Activated CD8-positive, alpha-beta memory T cell treated with anti-CD3 and anti-CD28 coated beads for 24 hours (primary cell): ENCODE results near the gene KIAA0319L.

ENCODE experiments used
- DNase-seq: peaks from one replicate; pipeline ENCODE4 v3.0.0-alpha.2; 2020

The KIAA0319L gene

DNA sequence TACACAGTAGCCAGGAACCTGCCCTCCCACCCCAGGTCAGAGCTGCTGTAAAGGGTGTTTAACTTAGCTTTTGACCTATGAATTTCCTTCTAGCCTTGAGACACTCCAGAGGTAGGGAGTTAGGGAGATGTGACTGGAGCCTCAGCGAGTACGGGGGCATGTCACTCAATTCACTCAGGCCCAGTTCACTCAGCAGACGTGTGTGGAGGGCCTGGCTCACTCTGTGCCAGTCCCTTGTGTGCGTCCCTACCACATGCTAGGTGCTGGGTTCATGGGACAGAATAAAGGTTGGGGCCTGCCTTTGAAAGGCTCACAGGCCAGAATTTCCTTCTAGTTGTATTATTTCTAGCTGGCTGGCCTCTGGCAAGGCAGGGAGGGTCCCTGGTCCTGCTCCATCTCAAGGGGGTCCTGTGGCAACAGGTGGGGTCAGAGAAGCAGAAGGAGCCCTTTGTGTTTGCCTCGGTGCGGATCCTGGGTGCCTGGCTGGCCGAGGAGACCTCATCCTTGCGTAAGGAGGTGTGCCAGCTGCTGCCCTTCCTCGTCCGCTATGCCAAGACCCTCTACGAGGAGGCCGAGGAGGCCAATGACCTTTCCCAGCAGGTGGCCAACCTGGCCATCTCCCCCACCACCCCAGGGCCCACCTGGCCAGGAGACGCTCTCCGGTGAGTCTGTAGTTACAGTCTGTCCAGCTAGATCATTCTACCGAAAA, 4.9 kb upstream of the KIAA0319L start:
- DNase-seq = no peak

DNA sequence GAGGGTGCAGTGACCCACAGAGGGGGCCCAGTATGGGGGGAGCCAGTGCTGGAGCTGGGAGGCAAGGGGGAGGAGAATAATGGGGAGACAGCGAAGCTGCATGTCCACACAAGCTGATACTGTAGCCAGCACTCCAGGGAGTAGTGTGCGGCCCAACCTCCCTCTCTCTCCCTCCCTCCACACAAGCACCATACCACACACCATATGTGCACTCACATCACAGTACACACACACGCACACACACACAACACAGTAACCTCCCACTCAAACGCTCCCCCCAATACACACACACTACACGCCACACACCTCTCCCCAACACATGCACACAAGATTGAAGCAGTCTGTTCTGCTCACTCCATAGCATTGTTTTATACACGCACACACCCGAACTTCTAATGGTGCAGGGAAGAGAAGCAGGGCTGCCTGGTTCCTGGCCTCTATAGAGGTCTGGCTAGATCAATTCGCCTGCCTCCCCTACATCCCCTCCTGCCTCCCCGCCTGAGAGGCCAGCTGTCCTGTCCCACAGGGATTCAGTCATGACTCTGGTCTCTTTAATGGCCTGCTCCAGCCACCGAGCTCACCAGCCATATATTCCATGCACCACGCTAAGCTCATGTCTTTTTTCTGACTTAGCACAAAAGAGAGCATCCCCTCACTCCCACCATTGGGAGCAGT, 4.2 kb upstream of the KIAA0319L start:
- no peak for DNase-seq

DNA sequence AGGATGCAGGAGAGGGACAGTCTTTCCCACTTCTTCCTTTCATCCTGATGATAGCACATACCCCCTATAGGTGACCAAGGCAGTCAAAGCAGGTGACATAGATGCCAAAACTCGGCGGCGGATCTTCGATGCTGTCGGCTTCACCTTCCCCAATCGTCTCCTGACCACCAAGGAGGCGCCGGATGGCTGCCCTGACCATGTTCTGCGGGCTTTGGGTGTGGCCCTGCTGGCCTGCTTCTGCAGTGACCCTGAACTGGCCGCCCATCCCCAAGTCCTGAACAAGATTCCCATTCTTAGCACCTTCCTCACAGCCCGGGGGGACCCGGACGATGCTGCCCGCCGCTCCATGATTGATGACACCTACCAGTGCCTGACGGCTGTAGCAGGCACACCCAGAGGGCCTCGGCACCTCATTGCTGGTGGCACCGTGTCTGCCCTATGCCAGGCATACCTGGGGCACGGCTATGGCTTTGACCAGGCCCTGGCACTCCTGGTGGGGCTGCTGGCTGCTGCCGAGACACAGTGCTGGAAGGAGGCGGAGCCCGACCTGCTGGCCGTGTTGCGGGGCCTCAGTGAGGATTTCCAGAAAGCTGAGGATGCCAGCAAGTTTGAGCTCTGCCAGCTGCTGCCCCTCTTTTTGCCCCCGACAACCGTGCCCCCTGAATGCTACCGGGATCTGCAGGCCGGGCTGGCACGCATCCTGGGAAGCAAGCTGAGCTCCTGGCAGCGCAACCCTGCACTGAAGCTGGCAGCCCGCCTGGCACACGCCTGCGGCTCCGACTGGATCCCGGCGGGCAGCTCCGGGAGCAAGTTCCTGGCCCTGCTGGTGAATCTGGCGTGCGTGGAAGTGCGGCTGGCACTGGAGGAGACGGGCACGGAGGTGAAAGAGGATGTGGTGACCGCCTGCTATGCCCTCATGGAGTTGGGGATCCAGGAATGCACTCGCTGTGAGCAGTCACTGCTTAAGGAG, 3.3 kb upstream of the KIAA0319L start:
- no peak for DNase-seq

DNA sequence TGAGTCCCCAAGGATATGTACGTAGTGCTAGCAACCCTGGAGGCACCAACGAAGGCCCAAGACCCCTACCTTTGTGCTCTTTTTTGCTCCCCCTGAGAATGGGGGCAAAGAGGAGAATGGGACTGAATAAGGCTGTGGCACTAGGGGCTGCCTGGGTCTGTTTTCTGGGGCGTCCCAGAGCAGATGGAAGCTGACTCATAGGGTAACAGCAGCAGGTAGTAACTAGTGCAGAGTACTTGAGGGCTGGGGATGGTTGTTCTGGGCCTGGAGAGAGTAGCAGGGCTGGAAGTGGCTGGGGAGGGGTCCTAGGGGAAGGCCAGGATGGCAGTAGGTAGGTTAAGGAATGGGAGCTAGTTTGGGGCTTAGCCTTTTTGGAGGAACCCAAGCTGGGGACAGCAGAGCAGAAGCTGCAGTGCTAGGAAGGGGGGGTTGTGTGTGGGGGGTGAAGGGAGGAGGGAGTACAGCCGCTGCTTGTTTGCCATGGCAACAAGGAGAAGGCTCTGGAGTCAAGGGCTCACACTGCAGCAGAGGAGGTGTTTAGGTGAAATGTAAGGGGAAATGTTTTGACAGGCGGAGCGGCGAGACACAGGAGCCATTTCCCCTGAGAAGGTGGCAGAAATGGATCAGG, 2.2 kb upstream of the KIAA0319L start:
- no peak for DNase-seq

DNA sequence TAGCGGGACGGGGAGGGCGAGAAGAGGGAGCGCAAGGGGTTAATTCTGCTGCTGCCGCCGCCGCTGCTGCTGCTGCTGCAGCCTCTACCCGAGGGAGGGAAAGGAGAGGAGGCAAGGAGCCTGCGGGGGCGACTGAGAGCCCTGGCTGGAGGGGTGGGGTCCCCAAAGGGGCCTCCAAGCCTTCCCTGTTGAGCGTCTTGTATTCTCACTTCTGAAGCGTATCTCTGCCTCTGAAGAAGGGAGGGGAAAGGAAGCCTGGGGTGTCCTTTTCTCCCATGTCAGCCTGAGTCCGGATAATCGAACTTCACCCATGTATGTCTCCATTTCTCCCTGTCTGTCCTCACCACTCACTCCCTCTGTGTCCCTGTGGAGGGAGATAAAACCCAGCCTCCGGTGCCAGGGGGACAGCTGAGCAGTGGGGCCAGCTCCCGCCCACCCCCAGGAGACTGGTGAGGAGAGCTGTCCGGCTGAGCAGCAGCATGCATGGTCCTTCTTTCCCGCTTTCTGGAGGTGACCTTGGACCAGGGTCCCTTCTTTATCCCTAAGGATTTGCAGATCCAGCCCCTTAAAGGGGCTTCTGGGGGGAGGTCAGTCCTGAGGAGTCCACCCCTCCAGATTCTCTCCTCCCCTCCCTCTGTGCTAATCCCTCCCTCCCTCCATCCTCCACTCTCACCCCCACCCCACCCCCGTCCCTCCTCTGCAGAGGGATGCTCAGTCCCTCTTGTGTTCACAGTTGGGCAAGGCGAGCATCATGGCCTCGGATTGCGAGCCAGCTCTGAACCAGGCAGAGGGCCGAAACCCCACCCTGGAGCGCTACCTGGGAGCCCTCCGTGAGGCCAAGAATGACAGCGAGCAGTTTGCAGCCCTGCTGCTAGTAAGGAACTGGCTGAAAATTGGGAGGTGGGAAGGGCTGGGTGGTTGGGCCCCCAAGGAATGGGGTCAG, 1.4 kb upstream of the KIAA0319L start:
- DNase-seq = peak; percentile 70

DNA sequence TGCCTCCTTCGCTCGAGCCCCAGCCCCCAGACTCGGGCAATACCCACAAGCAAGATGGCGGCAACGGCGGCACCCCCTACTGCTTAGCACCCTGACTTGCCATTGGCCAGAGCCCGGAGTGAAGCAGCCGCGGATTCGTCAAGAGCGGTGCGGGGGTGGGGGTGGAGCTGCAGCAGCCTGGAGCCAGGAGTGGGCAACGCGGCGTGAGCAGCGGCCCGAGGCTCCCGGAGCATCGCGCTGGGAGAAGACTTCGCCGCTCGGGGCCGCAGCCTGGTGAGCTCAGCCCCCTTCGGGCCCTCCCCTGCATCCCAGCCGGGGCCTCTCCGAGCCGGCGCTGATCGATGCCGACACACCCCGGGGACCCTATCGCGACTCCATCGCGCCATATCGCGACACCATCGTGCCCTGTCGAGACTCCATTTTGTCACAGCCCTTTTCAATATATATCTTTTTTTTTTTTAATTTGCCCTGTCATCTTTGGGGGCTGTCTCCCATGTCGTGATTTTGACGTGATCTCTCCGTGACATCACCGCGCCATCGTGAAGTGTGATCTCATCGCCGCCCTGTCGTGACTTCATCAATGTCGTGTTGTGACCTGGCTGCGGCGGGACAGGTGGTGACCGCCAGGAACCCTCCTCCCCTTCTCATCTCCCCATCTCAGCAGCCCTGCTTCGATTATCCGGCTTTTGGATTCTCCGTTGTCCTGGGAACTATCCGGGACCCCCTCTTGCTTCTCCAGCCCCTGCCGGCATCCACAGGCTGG, 589 bp upstream of the KIAA0319L start, which contains the start of gene NCDN:
Gene NCDN, plus strand, starts transcription at position 189 of the 763 bp plus-strand sequence. Its CDS starts 392 bp downstream, at position 581.
- peak; percentile 99 for DNase-seq

DNA sequence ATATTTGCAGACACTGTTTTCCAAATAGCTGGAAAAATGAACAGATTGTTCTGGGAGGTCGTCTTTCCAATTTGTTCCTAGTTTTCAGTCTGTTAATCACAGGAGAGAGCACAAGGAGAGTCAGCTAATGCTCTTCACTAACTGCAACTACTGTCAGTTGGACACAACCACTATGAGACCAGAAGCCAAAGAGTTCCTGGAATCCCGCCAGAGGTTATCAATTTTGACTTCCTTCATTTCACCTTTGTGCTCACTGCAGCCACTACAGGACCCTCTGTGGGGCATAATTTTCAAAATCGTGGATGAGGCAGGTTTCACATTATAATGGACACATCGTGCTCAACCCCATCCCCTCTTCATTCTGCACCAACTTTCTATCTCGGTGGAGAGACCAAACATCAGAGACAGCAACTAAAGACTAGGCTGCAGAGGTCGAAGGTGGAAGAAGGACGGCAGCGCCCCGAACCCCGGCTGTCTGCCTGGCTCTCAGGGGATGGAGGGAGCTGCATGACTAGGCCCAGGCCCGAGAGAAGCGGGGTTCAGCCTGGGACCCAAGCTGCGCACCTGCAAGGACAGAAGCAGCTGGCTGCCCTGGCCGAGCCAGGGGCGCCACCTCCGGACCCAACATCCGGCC, 602 bp downstream of the KIAA0319L start:
- DNase-seq = peak; percentile 70

DNA sequence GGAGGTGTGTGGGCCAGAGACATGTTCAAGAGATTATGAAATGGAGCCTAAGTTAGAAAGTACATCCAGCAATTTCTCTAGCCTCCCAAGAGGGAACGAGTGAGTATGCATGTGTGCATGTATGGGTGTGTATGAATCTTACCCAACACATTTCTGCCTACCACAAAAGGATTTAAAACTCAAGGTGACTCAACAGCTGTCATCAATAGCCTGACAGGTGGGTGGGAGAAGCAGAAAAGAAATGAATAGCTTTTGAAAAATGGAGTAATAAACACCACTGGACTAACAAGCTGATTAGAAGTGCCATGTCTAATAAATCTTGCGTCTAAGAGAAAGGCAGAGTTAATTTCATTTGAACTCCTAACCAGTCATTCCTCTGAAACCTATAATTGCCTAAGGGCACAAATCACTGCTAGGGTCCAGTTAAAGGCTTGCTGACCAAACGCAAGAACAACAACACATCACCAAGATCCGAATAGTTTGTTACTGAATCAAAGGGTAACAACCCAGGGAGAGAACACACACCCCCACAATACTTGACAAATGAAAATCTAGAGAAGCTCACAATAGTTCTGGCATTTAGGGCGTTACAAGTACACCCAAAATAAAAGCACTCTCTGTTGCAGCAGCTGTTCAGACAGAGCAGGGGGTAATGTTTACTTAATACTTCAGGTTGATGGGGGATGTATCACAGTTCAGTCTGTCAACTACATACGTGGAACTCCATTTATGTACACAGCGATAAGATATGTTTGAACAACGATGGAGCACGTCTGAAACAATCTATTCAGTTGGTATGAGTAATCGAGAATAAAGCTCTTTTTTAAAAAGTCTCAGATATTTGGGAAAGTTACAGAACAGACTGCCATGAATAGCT, 1.4 kb downstream of the KIAA0319L start:
- DNase-seq = no peak

DNA sequence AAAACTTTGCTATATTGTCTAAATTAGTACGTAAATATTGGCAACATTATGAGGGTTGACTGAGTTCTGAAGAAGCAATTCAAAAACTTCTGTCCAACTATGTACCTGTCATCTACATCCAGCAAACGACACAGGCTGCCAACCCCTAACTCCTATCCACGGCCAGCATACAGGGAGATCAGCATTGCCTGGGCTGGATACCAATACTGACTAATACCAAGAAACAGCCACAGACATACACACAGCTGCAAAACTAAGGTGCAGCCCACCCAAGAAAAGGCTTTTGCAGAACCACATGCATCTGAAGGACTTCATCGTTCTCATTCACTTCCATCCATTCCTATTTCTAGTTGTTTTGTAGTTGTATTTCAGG, 2.0 kb downstream of the KIAA0319L start:
- DNase-seq = no peak

DNA sequence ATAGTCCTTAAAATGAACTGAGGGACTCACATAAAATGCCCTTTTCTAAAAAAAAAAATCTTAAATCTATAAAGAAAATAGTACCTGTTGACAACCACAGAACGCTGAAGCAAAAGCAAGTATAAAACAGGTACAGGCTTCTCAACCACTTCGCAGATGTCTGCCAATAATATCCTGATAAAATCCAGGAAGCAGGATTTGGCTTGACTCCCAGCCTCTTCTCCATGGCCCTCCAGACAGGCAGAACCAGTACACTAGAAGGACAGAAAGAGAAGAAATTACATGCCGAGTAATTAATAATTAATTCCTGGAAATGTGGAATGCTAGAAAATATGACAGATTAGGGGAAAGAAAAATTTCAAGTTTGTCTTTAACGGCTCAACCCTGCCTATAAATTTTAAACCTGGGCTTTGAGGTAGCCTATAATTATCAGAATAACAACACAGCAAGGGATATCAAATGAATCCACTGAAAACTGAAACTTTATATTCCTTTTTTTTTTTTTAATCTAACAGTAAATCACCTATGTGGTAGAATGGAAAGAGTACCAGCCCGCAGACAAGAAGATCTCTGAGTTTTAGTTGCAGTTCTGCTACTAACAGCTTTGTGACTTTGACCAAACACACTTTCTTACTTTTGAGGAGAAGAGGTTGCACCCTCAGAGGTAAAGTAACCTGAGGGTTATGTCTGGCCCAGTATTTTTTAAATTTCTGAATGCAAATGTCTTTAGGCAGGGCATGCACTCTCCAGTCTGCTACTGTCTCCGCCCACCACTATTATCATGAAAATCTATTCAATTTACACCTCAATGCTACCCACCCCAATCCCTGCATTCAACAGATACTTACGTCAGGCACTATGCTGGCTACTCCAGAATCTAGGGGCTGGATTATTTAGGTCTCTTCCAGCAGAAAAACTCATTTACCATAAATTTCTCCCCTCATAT, 2.7 kb downstream of the KIAA0319L start:
- no peak for DNase-seq

DNA sequence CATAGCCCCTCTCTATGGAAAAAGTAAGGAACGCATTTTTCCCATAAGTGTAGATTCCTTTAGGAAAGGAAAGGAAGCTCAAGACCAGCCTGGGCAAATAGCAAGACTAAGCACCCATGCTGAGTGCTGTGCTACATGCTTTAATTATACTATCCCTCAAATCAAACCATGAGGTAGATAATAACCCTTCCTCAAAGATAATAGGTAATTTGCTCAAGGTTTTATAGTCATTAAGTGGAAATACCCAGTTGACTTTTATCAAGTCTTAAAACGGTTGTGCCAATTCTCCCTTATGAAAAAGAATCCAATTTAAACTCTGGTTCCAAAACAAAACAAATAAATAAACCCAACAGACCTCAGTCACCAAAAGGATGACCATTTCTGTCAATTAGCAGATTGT, 3.4 kb downstream of the KIAA0319L start:
- no peak for DNase-seq

DNA sequence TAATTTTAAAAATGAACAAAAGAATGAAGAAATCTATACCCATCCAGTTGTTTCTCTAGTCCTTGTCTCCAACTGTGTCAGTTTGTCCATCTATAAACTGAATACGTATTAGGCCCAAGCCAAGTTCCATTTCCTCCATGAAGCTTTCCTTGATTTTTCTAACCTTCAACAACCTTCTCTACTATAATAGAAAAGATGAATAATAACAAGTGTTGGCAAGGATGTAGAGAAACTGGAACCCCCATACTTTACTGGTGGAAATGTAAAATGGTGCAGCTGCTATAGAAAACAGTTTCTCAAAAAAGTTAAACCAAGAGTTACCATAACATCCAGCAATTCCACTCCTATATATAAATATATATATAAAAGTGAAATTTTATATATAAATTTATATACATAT, 10.6 kb downstream of the KIAA0319L start:
- DNase-seq = no peak

DNA sequence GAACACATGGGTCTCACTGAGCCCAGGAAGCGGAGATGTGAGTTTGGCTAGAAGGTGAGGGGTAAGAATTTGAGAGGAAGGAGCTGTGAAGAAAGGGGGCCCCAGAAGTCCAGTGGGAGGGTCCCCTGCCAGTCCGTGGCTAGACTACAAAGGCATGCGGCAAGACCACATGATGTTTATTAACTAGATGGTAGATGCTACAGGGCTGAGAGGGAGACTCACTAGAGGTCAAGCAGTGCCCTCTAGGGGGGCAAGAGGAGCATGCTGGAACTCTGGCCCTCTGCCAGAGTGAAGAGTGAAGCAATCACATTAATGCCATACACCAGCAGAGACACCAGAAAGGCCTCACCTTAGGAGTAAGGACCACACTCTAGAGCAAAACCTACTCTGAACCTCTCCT, 12.2 kb downstream of the KIAA0319L start:
- DNase-seq = peak; percentile 63

DNA sequence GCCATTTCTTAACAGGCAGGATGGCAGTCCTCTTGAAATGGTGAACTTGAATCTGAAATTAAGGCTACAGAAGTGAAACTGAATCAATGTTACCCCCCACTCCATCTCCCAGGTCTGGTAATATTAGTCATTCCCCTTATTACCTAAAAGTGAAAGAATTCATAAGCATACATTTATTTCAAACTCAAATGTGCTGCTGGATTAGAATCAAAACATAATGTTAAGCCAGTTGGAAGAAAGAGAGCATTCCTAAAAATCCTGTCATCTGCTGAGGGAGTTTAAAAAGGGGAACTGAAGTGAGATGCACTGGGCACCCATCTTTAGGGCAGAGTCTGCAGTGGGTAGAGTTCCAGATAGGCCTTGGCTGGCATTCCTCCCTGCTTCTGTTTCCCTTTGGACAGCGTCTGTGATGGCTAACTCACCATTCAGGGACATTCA, 17.4 kb downstream of the KIAA0319L start:
- DNase-seq = no peak

DNA sequence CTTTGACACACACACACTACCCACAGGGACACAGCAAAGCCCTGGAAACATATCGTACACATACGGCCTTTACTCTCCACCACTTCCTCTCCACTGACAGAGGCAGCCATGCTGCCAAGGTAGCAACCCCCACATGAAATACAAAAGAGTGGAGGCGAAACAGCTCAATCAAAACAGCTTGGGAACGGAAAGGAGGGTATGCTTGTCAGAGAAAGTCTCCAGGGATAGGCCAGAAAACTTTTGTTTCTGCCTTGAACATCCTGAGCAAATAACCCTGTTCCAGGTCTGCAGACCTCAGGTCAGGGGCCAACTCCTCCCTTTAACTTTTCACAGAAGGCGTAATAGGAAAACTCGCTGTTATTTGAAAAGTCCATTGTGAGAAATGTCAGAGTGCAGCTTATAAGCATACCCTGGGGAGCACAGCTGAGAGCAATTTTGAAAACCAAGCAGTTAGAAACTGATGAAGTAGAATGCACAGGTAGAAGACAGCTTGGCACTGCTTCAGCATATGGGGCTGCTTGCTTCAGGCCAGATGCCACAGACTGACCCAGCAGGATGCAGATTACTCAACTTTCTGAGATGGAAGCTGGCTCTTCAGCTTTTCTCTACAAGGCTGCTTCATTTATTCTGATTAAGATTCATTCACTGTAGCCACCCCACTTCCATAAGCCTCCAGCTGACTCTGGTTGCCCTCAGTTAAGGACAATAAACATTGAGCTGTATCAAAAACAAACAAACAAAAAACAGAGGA, 18.0 kb downstream of the KIAA0319L start:
- DNase-seq = no peak

DNA sequence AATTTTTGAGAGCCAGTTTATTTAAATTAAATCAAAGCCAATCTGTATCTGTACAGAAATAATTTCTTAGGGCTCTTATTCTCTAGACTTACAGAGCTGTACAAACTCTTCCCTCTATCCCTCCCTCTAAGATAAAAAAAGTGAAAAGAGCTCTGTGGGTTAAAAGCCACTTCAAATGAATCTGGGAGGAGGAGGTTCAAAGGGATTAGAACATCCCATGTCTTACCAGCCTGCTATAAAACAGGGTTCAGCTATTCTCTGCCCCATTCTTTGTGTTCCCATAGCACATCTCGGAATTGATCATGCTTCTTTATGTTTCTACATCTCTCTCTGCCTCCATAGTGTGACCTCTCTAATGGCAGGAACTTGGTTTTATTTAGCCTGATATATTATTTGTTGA, 19.4 kb downstream of the KIAA0319L start:
- no peak for DNase-seq

DNA sequence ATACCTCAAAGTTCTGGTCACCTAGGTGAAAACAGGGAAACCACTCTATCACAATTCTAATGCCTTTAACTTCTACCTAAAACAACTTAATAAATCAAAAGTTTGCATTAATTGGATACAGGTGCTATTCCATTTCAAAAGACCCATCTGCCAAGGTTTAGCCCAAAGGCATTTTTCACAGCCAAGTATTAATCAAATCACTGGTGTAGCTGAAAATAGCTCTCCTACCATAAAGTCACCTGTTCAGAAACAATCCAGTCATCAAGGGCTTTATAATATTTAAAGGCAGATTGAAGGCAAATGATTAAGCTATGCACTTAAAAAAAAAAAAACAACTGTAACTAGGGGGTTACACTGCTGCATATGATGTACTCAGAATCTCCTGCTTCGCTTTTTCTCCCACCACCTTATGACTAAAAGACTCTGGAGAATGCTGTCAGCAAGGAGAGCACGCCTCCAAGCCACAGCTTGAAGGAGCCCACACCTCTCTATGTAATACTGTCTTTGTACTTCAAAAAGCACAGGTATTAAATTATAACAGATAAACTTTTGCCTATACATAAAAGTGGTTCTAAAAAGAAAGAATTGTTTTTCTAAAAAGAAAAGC, 20.5 kb downstream of the KIAA0319L start:
- DNase-seq = no peak
